ENCODE results near the gene IQSEC1.
"Not testable (repeated sequence)": the region's sequence is repeated elsewhere in the genome, so short reads cannot be mapped to it uniquely, and the experiment has no call there.

IQSEC1 gene

GRCh38 chr3:12886106-12886679 lies 187.0 kb downstream of the IQSEC1 start:
- DNase-seq (no peak), ATAC-seq (peak; percentile 80)
- peak overlapping the region; percentile 12 for H3K4me3 Mint-ChIP-seq
- H3K27ac Mint-ChIP-seq, result no peak overlapping the region
- peaks cover 16% of the 10 kb centered on the region for H3K27me3 Mint-ChIP-seq
- peaks cover 13% of the 10 kb centered on the region for H3K4me1 Mint-ChIP-seq
- no peaks in the 10 kb centered on the region for H3K9me3 Mint-ChIP-seq
- H3K36me3 Mint-ChIP-seq (ENCODE audit: low read depth), result peaks cover 1% of the 10 kb centered on the region

DNA sequence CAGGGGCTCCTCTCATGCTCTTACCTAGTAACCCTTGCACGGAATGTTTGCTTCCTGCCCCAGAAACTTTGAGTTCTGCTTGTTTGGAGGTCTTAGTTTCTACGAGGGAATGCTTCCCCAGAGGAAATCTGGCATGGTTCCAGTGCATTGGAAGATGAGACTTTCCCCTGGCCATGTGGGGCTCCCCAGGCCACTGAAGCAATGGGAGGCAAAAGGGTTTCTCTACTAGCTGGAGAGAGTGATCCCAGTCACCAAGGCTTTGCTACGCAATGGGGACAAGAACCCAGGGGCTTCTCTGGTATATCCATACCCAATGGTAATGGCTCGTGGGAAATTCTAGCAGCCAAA lies 187.7 kb downstream of the IQSEC1 start:
- peaks cover 16% of the 10 kb centered on the region for H3K27me3 Mint-ChIP-seq
- H3K4me1 Mint-ChIP-seq, result peaks cover 13% of the 10 kb centered on the region
- DNase-seq (no peak), ATAC-seq (no peak)
- no peak overlapping the region for H3K4me3 Mint-ChIP-seq
- no peaks in the 10 kb centered on the region for H3K9me3 Mint-ChIP-seq
- no peak overlapping the region for H3K27ac Mint-ChIP-seq
- peaks cover 1% of the 10 kb centered on the region for H3K36me3 Mint-ChIP-seq (ENCODE audit: low read depth)

GRCh38 chr3:12884790-12885582 lies 188.2 kb downstream of the IQSEC1 start:
- peaks cover 13% of the 10 kb centered on the region for H3K4me1 Mint-ChIP-seq
- peaks cover 15% of the 10 kb centered on the region for H3K27me3 Mint-ChIP-seq
- DNase-seq, result no peak
- peaks cover 1% of the 10 kb centered on the region for H3K36me3 Mint-ChIP-seq (ENCODE audit: low read depth)
- no peak overlapping the region for H3K4me3 Mint-ChIP-seq
- H3K27ac Mint-ChIP-seq, result no peak overlapping the region
- no peak for ATAC-seq
- no peaks in the 10 kb centered on the region for H3K9me3 Mint-ChIP-seq

- H3K4me1 Mint-ChIP-seq, result peaks cover 13% of the 10 kb centered on the region
- H3K36me3 Mint-ChIP-seq (ENCODE audit: low read depth), result peaks cover 1% of the 10 kb centered on the region
- H3K9me3 Mint-ChIP-seq, result no peaks in the 10 kb centered on the region
- ATAC-seq (no peak), DNase-seq (no peak)
- H3K27ac Mint-ChIP-seq, result no peak overlapping the region
- no peak overlapping the region for H3K4me3 Mint-ChIP-seq
- peaks cover 11% of the 10 kb centered on the region for H3K27me3 Mint-ChIP-seq
Measured at GRCh38 chr3:12884186-12884680, 189.0 kb downstream of the IQSEC1 start.

- H3K27me3 Mint-ChIP-seq, result peaks cover 1% of the 10 kb centered on the region
- H3K27ac Mint-ChIP-seq, result no peak overlapping the region
- H3K36me3 Mint-ChIP-seq (ENCODE audit: low read depth), result peaks cover 1% of the 10 kb centered on the region
- no peak overlapping the region for H3K4me3 Mint-ChIP-seq
- ATAC-seq (no peak), DNase-seq (no peak)
- peaks cover 13% of the 10 kb centered on the region for H3K4me1 Mint-ChIP-seq
- H3K9me3 Mint-ChIP-seq, result no peaks in the 10 kb centered on the region
Measured at GRCh38 chr3:12882336-12883310, 190.6 kb downstream of the IQSEC1 start.

- H3K4me3 Mint-ChIP-seq; H3K27me3 Mint-ChIP-seq; ATAC-seq; DNase-seq; H3K27ac Mint-ChIP-seq; H3K36me3 Mint-ChIP-seq (ENCODE audit: low read depth); H3K9me3 Mint-ChIP-seq: not testable (repeated sequence)
- H3K4me1 Mint-ChIP-seq, result peaks cover 13% of the 10 kb centered on the region
Measured at GRCh38 chr3:12881858-12882257, 191.4 kb downstream of the IQSEC1 start.

- no peak for DNase-seq
- Mint-ChIP-seq H3K36me3 (ENCODE audit: low read depth) (peaks cover 1% of the 10 kb centered on the region), H3K4me1 (peaks cover 2% of the 10 kb centered on the region), H3K27me3 (peaks cover 11% of the 10 kb centered on the region), H3K9me3 (no peaks in the 10 kb centered on the region), H3K27ac (no peak overlapping the region), H3K4me3 (no peak overlapping the region)
- ATAC-seq, result no peak
Measured at GRCh38 chr3:12879191-12879815, 193.9 kb downstream of the IQSEC1 start.

- not testable (repeated sequence) for H3K27ac Mint-ChIP-seq; H3K4me3 Mint-ChIP-seq; H3K4me1 Mint-ChIP-seq; H3K36me3 Mint-ChIP-seq (ENCODE audit: low read depth); DNase-seq; H3K9me3 Mint-ChIP-seq; ATAC-seq
- peaks cover 11% of the 10 kb centered on the region for H3K27me3 Mint-ChIP-seq
Measured at GRCh38 chr3:12878758-12879157, 194.5 kb downstream of the IQSEC1 start.

DNA sequence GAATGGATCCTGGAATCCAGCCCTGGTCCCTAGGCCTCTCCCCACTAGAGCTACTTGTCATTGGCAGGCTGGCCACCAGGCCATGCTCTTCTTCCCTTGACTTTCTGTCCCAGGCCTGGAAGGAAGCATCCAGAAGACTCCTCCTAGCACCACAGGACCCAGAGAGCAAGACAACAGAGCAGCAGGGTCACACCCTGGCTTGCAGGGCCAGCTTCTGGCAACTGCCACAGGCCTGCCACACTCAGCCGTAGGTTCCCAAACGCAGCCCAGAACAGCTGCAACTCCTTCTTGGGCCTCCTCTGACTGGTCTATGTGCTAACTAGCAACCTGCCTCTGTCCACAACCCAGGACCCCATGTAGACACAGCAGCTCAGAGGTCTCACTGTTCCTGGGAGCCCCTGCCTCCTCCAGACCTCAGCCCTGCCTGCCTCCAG lies 195.1 kb downstream of the IQSEC1 start:
- DNase-seq (no peak), ATAC-seq (no peak)
- Mint-ChIP-seq H3K27me3 (peaks cover 11% of the 10 kb centered on the region), H3K4me3 (no peak overlapping the region), H3K36me3 (ENCODE audit: low read depth) (peaks cover 1% of the 10 kb centered on the region), H3K9me3 (no peaks in the 10 kb centered on the region), H3K4me1 (peaks cover 2% of the 10 kb centered on the region), H3K27ac (no peak overlapping the region)

GRCh38 chr3:12877040-12877439 lies 196.2 kb downstream of the IQSEC1 start:
- ATAC-seq, result no peak
- Mint-ChIP-seq H3K4me3 (no peak overlapping the region), H3K4me1 (peaks cover under 1% of the 10 kb centered on the region), H3K27ac (no peak overlapping the region), H3K36me3 (ENCODE audit: low read depth) (no peaks in the 10 kb centered on the region), H3K9me3 (no peaks in the 10 kb centered on the region), H3K27me3 (peaks cover 11% of the 10 kb centered on the region)
- no peak for DNase-seq

- ATAC-seq (peak; percentile 53), DNase-seq (peak; percentile 45)
- Mint-ChIP-seq H3K4me1 (no peaks in the 10 kb centered on the region), H3K36me3 (ENCODE audit: low read depth) (no peaks in the 10 kb centered on the region), H3K9me3 (no peaks in the 10 kb centered on the region), H3K4me3 (no peak overlapping the region), H3K27ac (no peak overlapping the region), H3K27me3 (peaks cover 11% of the 10 kb centered on the region)
Measured at GRCh38 chr3:12875857-12876836, 197.1 kb downstream of the IQSEC1 start.

DNA sequence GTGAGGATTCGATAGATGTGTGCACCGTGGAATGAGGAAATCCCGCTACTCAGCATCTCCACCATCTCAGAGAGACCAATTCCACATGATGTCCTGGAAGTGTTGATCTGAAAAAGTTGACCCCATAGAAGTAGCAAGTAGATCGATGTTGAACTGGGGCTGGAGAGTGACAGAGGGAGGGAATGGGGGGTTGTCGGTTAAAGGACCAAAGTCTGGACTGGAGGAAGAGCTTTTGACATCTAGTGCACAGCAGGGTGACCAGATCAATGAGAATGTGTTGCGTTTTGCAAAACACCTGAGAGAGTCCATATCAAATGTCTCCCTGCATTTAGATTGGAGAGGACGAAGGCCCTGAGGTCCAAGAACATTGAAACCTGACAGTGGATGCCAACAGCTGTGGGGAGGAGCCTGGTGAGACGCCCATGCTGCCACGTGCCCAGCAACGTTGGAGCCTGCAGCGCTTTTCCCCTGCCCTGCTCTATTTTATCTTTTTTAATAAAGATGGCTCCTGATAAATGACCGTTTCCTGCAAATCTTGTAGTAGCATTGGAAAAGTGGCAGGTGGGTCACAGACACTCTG lies 201.7 kb downstream of the IQSEC1 start:
- H3K36me3 Mint-ChIP-seq (ENCODE audit: low read depth), result no peaks in the 10 kb centered on the region
- no peak overlapping the region for H3K4me3 Mint-ChIP-seq
- peaks cover 15% of the 10 kb centered on the region for H3K4me1 Mint-ChIP-seq
- no peak for ATAC-seq
- no peak for DNase-seq
- H3K27me3 Mint-ChIP-seq, result peaks cover 20% of the 10 kb centered on the region
- no peak overlapping the region for H3K27ac Mint-ChIP-seq
- no peaks in the 10 kb centered on the region for H3K9me3 Mint-ChIP-seq

GRCh38 chr3:12870942-12871341 lies 202.3 kb downstream of the IQSEC1 start:
- no peak overlapping the region for H3K27ac Mint-ChIP-seq
- DNase-seq (no peak), ATAC-seq (no peak)
- peaks cover 20% of the 10 kb centered on the region for H3K27me3 Mint-ChIP-seq
- peaks cover 15% of the 10 kb centered on the region for H3K4me1 Mint-ChIP-seq
- no peaks in the 10 kb centered on the region for H3K9me3 Mint-ChIP-seq
- no peak overlapping the region for H3K4me3 Mint-ChIP-seq
- no peaks in the 10 kb centered on the region for H3K36me3 Mint-ChIP-seq (ENCODE audit: low read depth)
